Hippocampal formation (tissue), 2 donors: Measurements from ENCODE around the gene RRAGA.
A peak's percentile ranks its signal among the peaks of the same experiment; 100 is the strongest.
"Not testable (repeated sequence)": the region's sequence is repeated elsewhere in the genome, so short reads cannot be mapped to it uniquely, and the experiment has no call there.

ENCODE experiments used
- DNase-seq, 2 donors: peaks; one replicate each; lab custom pipeline; 2025; lab: John Stamatoyannopoulos, UW

RRAGA gene

GRCh38 chr9:19048966-19049916 lies at the start of gene RRAGA:
Gene RRAGA, plus strand, starts transcription at chr9:19049427. Its CDS starts 233 bp downstream, at chr9:19049660.
- DNase-seq = peak; percentile 87 to 93

GRCh38 chr9:19000133-19000532 lies 49.1 kb upstream of the RRAGA start:
- DNase-seq = no peak

- no peak for DNase-seq
Observed at GRCh38 chr9:19009391-19009965, 39.7 kb upstream of the RRAGA start.

GRCh38 chr9:19018201-19018600 lies 31.0 kb upstream of the RRAGA start:
- DNase-seq = no peak

GRCh38 chr9:19020886-19021455 lies 28.3 kb upstream of the RRAGA start:
- no peak for DNase-seq

- DNase-seq = not testable (repeated sequence)
Observed at GRCh38 chr9:19021649-19022048, 27.6 kb upstream of the RRAGA start.

- DNase-seq = no peak
Observed at GRCh38 chr9:19022206-19022605, 27.0 kb upstream of the RRAGA start.

- no peak for DNase-seq
Observed at GRCh38 chr9:19023078-19023477, 26.1 kb upstream of the RRAGA start.

- no peak for DNase-seq
Observed at GRCh38 chr9:19026375-19026774, 22.9 kb upstream of the RRAGA start.

GRCh38 chr9:19027825-19028224 lies 21.4 kb upstream of the RRAGA start:
- no peak for DNase-seq

- DNase-seq = peak; percentile 5 to 70
Observed at GRCh38 chr9:19028835-19029451, 20.3 kb upstream of the RRAGA start.

GRCh38 chr9:19030899-19031298 lies 18.3 kb upstream of the RRAGA start:
- no peak for DNase-seq

GRCh38 chr9:19032406-19032805 lies 16.8 kb upstream of the RRAGA start:
- DNase-seq = no peak

- DNase-seq = no peak
Observed at GRCh38 chr9:19033015-19033414, 16.2 kb upstream of the RRAGA start, which contains the start of gene SAXO1. Gene SAXO1, minus strand, starts transcription at chr9:19033209. Its CDS starts 301 bp downstream, at chr9:19032908.

- DNase-seq = no peak
Observed at GRCh38 chr9:19036611-19037010, 12.6 kb upstream of the RRAGA start.

- DNase-seq = no peak
Observed at GRCh38 chr9:19049917-19050636, 850 bp downstream of the RRAGA start.

- no peak for DNase-seq
Observed at GRCh38 chr9:19050637-19051591, 1.7 kb downstream of the RRAGA start.

GRCh38 chr9:19057033-19057432 lies 7.8 kb downstream of the RRAGA start:
- DNase-seq = no peak

- no peak for DNase-seq
Observed at GRCh38 chr9:19074229-19074628, 25.0 kb downstream of the RRAGA start.

GRCh38 chr9:19074836-19075235 lies 25.6 kb downstream of the RRAGA start:
- DNase-seq = no peak
